IPS-18a (cell line): Measurements from ENCODE around the gene METTL22.
"Not testable (repeated sequence)": the region's sequence is repeated elsewhere in the genome, so short reads cannot be mapped to it uniquely, and the experiment has no call there.

Experiments
- H3K27ac ChIP-seq: one replicate; pipeline ENCODE4 v1.5.1; 2013; ENCODE audit warnings: low read length
- H3K27me3 ChIP-seq: one replicate; pipeline ENCODE4 v1.6.1; 2013; ENCODE audit warnings: mild to moderate bottlenecking, low read length; ENCODE audit not compliant: control insufficient read depth, insufficient read depth
- H3K36me3 ChIP-seq: one replicate; pipeline ENCODE4 v1.6.1; 2013; ENCODE audit warnings: low read depth, low read length; ENCODE audit not compliant: control insufficient read depth
- H3K4me1 ChIP-seq: one replicate; pipeline ENCODE4 v1.6.1; 2013; ENCODE audit warnings: low read depth, low read length; ENCODE audit not compliant: control insufficient read depth
- H3K4me3 ChIP-seq: one replicate; pipeline ENCODE4 v1.5.1; 2013; ENCODE audit warnings: low read length
- H3K9ac ChIP-seq: one replicate; pipeline ENCODE4 v1.6.1; 2013; ENCODE audit warnings: mild to moderate bottlenecking, low read length, moderate library complexity
- H3K9me3 ChIP-seq: one replicate; pipeline ENCODE4 v1.6.1; 2013; ENCODE audit warnings: low read depth, low read length; ENCODE audit not compliant: control insufficient read depth

METTL22 gene

GRCh38 chr16:8641671-8642070 is 20.2 kb downstream of the METTL22 start:
- Histone ChIP-seq H3K27me3 (no peaks in the 10 kb centered on the region), H3K36me3 (peaks cover 83% of the 10 kb centered on the region), H3K4me1 (no peaks in the 10 kb centered on the region), H3K27ac (no peak overlapping the region), H3K4me3 (no peak overlapping the region), H3K9ac (no peak overlapping the region), H3K9me3 (no peaks in the 10 kb centered on the region)

- Histone ChIP-seq H3K4me1 (no peaks in the 10 kb centered on the region), H3K9me3 (no peaks in the 10 kb centered on the region), H3K27me3 (no peaks in the 10 kb centered on the region), H3K36me3 (peaks cover 83% of the 10 kb centered on the region), H3K9ac (no peak overlapping the region), H3K4me3 (no peak overlapping the region), H3K27ac (no peak overlapping the region)
Measured at GRCh38 chr16:8642146-8642545, 20.6 kb downstream of the METTL22 start.

DNA sequence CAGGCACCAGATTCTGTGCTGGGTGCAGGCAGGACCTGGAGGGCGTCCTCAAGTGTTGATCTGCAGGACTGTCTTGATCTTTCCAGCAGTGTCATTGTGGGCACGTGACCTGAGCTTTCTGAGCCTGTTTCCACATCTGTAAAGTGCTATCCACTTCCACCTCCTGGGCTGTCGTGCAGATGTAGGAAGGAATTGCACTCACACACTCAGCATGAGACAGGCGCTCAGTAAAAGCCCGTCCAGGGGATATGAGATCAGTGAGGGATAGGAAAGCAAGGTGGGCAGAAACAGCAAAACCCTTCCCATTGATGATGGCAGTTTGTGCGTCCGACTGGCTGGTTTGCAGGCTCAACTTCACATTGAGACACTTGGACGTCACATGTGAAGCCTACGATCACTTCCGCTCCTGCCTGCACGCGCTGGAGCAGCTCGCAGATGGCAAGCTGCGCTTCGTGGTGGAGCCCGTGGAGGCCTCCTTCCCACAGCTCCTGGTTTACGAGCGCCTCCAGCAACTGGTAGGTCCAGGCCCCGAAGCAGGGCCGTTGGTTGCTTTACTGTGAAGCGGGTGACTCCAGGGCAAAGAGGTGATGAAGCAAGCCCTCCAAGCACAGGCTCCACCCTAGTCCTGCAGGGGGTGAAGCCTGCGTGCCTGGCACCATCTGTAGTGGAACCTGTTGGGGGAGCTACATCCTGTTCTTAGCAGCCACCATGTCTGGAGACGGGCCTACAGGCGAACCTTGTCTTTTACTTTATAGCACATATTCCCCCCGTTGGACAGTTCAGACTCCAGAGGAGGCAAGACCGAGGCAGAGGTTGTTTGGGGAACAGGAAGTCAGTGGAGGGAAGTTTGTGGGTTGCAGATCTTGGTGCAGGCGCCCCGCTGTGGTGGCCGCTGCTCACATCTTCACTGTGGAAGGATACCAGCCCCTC is 23.0 kb downstream of the METTL22 start:
- Histone ChIP-seq H3K4me3 (no peak overlapping the region), H3K27me3 (no peaks in the 10 kb centered on the region), H3K4me1 (no peaks in the 10 kb centered on the region), H3K27ac (no peak overlapping the region), H3K9ac (no peak overlapping the region), H3K36me3 (peaks cover 74% of the 10 kb centered on the region), H3K9me3 (no peaks in the 10 kb centered on the region)

DNA sequence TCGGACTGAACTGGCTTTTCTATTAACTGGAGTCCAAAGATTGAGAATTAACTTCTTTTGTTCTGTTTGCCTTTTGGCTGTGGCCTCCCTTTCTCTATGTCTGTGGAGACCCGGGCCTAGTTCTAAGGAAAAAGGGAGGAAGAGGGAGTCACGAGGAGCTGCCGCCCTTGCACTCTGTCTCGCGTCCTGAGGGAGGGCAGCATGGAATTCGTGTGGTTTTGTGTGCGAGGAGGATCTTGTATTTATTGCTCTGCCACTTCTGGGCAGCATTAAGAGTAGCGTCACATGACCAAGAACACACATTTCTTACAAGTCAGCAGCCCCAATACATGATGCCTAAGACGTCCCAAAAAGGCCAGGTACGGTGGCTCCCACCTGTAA is 23.6 kb downstream of the METTL22 start:
- Histone ChIP-seq H3K4me3 (no peak overlapping the region), H3K9me3 (no peaks in the 10 kb centered on the region), H3K36me3 (peaks cover 69% of the 10 kb centered on the region), H3K4me1 (no peaks in the 10 kb centered on the region), H3K27me3 (no peaks in the 10 kb centered on the region), H3K9ac (no peak overlapping the region), H3K27ac (no peak overlapping the region)

DNA sequence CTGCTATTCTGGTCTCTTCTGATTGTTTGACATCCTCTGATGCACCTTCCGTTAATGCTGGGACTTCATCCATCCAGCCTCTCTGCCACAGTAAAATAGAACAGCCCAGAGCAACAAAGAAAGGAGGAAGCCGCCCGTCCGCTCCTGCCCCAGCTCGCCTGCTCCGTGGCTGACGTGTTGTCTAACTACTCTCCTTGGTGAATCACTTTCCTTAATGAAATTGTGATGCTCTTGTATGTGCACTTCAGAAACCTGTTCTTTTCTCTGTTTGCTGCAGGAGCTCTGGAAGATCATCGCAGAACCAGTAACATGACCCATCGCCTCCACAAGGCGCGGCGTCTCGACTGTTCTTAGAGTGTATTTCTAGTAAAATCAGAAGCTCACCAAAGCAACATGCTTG is 24.3 kb downstream of the METTL22 start:
- no peaks in the 10 kb centered on the region for H3K27me3 ChIP-seq
- no peaks in the 10 kb centered on the region for H3K4me1 ChIP-seq
- H3K27ac ChIP-seq, result no peak overlapping the region
- no peak overlapping the region for H3K9ac ChIP-seq
- no peaks in the 10 kb centered on the region for H3K9me3 ChIP-seq
- H3K36me3 ChIP-seq, result peaks cover 69% of the 10 kb centered on the region
- no peak overlapping the region for H3K4me3 ChIP-seq

DNA sequence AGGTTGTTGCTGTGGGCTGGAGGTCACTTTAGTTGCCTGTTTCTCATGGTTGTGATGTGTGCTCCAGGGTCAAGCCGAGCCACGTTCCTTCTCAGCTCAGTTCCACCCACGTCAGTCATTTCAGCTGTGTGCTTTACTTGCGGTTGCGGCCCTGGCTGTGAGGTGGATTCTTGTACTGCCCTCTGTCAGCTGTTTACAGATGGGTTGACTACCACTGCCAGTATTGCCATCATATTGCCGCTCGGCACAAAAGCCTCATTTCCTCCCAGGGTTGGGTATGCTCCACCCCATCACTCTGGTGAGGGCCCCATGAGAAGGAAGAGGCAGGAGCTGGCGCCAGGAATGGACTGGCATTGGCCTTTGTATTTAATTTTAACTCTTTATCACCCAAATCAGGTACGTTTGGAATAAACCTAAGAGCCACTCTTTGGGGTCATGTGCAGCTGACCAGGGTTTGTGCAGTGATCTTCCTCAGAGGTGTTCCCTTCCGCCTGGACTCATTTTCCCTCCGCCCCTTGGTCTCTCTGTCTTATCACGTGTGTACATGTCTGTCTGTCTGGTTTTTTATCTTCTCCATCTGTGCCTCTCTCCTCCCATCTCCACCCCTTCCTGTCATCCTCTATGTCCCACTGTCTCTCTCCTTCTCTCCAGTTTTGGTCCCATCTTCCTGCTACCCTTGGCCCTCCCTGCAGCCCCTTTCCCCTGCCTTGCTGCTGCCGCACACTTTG is 25.0 kb downstream of the METTL22 start:
- Histone ChIP-seq H3K9ac (no peak overlapping the region), H3K9me3 (no peaks in the 10 kb centered on the region), H3K4me1 (no peaks in the 10 kb centered on the region), H3K27ac (no peak overlapping the region), H3K36me3 (peaks cover 63% of the 10 kb centered on the region), H3K4me3 (no peak overlapping the region), H3K27me3 (no peaks in the 10 kb centered on the region)

GRCh38 chr16:8647721-8648318 is 26.3 kb downstream of the METTL22 start:
- Histone ChIP-seq H3K27me3 (no peaks in the 10 kb centered on the region), H3K9ac (no peak overlapping the region), H3K9me3 (no peaks in the 10 kb centered on the region), H3K4me3 (no peak overlapping the region), H3K27ac (no peak overlapping the region), H3K4me1 (no peaks in the 10 kb centered on the region), H3K36me3 (peaks cover 50% of the 10 kb centered on the region)

DNA sequence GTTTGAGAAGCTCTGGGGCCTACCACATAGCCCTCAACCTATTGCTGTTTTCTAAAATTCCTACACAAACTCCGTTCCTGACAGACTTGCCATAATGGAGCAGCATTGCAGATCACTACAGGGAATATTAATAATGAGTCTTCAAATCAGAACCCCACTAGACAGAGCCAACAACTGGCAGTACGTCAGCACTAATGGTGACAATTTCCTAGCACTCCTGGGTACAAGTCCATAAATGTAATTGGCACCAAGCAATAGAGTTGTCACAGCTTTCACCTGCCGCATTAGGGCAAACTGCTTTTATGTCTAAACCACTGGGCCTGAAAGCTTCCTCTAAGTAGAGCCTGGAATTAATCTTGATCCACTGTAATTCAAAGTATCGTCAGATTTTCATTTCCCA is 27.4 kb downstream of the METTL22 start:
- H3K27me3 ChIP-seq, result no peaks in the 10 kb centered on the region

DNA sequence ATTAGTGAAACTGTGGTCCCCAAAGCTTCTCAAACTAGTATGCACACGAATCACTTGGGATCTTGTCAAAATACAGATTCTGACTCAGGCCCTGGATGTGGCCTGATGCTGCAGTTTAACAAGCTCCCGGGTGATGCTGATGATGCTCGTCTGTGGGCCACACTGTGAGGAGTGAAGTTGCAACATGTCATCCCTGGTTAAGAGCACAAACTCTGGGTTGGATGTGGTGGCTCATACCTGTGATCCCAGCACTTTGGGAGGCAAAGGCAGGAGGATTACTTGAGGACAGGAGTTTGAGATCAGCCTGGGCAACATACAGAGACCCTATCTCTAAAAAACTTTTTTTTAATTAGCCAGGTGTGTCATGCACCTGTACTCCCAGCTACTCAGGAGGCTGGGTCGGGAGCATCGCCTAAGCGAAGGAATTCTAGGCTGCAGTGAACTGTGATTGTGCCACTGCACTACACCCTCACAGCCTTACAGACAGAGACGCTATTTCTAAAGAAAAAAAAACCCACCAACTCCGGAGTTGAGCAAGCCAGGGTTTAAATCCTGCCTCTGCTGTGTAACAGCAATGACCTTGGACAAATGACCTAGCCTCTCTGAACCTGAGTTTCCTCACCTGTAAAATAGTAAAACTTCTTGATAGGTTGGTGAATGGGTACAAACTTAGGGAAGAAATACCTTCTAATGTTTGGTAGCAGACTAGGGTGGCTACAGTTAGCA is 28.5 kb downstream of the METTL22 start:
- H3K36me3 ChIP-seq, result peaks cover 30% of the 10 kb centered on the region
- no peak overlapping the region for H3K27ac ChIP-seq
- H3K27me3 ChIP-seq, result no peaks in the 10 kb centered on the region
- H3K4me1 ChIP-seq, result no peaks in the 10 kb centered on the region
- no peak overlapping the region for H3K4me3 ChIP-seq
- H3K9ac ChIP-seq, result no peak overlapping the region
- no peaks in the 10 kb centered on the region for H3K9me3 ChIP-seq

More for the DNA sequence above, 27.4 kb downstream of the METTL22 start:
- Histone ChIP-seq H3K9me3 (no peaks in the 10 kb centered on the region), H3K4me3 (no peak overlapping the region), H3K9ac (no peak overlapping the region), H3K27ac (no peak overlapping the region), H3K4me1 (no peaks in the 10 kb centered on the region), H3K36me3 (peaks cover 41% of the 10 kb centered on the region)

DNA sequence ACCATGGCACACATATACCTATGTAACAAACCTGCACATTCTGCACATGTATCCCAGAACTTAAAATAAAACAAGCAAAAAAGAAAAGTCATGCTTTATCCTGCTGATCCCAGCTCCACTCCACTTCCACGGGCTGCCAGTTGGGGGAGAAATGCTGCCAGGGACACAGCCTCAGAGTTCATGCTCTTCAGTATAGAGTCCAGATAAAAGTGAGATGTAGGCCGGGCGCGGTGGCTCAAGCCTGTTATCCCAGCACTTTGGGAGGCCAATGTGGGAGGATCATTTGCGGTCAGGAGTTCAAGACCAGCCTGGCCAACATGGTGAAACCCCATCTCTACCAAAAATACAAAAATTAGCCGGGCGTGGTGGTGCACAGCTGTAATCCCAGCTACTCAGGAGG is 30.5 kb downstream of the METTL22 start:
- not testable (repeated sequence) for H3K9me3 ChIP-seq, H3K4me1 ChIP-seq, H3K9ac ChIP-seq, H3K27me3 ChIP-seq, H3K27ac ChIP-seq, H3K4me3 ChIP-seq
- H3K36me3 ChIP-seq, result peaks cover 11% of the 10 kb centered on the region

GRCh38 chr16:8655184-8655717 is 33.8 kb downstream of the METTL22 start:
- Histone ChIP-seq H3K27ac (no peak overlapping the region), H3K4me3 (no peak overlapping the region), H3K27me3 (no peaks in the 10 kb centered on the region), H3K9ac (no peak overlapping the region), H3K4me1 (no peaks in the 10 kb centered on the region), H3K9me3 (no peaks in the 10 kb centered on the region), H3K36me3 (no peaks in the 10 kb centered on the region)
